Neural cell (in vitro differentiated cells): ENCODE results near the gene DAZL. TPM values are rescaled to one million over a fixed set of nuclear protein-coding genes. Genes with fewer than 3 reads are reported as not detected.

Experiments
- H2AFZ ChIP-seq: fragments of 200-600, 300-800 bp; sonication (generic), shearing (Covaris generic); 2 replicates; pipeline ENCODE4 v1.6.0; 2014; ENCODE audit warnings: low read depth, mild to moderate bottlenecking, antibody characterized with exemption, low read length, moderate library complexity
- H3F3A ChIP-seq: fragments of 200-600 bp; shearing (Covaris generic); 2 replicates; pipeline ENCODE4 v1.6.1; 2016; ENCODE audit warnings: mild to moderate bottlenecking, moderate library complexity, mixed read lengths, antibody characterized with exemption, low read length; ENCODE audit not compliant: insufficient read depth, poor library complexity, severe bottlenecking
- H3K27ac ChIP-seq: fragments of 200-600, 300-800 bp; sonication (generic), shearing (Covaris generic); 2 replicates; pipeline ENCODE4 v1.5.1; 2014; ENCODE audit warnings: mild to moderate bottlenecking, low read length, moderate library complexity
- H3K27me3 ChIP-seq: fragments of 300-800, 200-600 bp; sonication (generic), shearing (Covaris generic); 2 replicates; pipeline ENCODE4 v1.6.0; 2014; ENCODE audit warnings: mild to moderate bottlenecking, low read depth, low read length, moderate library complexity; ENCODE audit not compliant: insufficient read depth
- H3K36me3 ChIP-seq: fragments of 300-800, 200-600 bp; sonication (generic), shearing (Covaris generic); 2 replicates; pipeline ENCODE4 v1.5.1; 2014; ENCODE audit warnings: mild to moderate bottlenecking, antibody characterized with exemption, low read length, moderate library complexity; ENCODE audit not compliant: insufficient read depth
- H3K4me2 ChIP-seq: fragments of 300-800, 200-600 bp; sonication (generic), shearing (Covaris generic); 2 replicates; pipeline ENCODE4 v1.6.0; 2014; ENCODE audit warnings: mild to moderate bottlenecking, low read length
- H3K4me3 ChIP-seq: fragments of 300-800, 200-600 bp; sonication (generic), shearing (Covaris generic); 2 replicates; pipeline ENCODE4 v1.5.1; 2014; ENCODE audit warnings: mild to moderate bottlenecking, low read length, moderate library complexity
- H3K79me2 ChIP-seq: fragments of 200-600 bp; shearing (Covaris generic); replicated peaks from 2 replicates; pipeline ENCODE4 v1.6.0; 2014; ENCODE audit warnings: mild to moderate bottlenecking, low read length, moderate library complexity; ENCODE audit not compliant: insufficient read depth
- H3K9ac ChIP-seq: fragments of 300-800, 200-600 bp; sonication (generic), shearing (Covaris generic); 2 replicates; pipeline ENCODE4 v1.6.1; 2016; ENCODE audit warnings: mild to moderate bottlenecking, low read length, mixed read lengths
- H3K9me2 ChIP-seq: fragments of 200-600 bp; shearing (Covaris generic); 2 replicates; pipeline ENCODE4 v1.6.1; 2016; ENCODE audit warnings: mild to moderate bottlenecking, low read length, mixed read lengths; ENCODE audit not compliant: insufficient read depth
- H3K9me3 ChIP-seq: fragments of 200-600, 300-800 bp; sonication (generic), shearing (Covaris generic); 2 replicates; pipeline ENCODE4 v1.6.1; 2016; ENCODE audit warnings: mild to moderate bottlenecking, mixed run types, low read length, moderate library complexity, mixed read lengths
- H4K20me1 ChIP-seq: fragments of 200-600 bp; shearing (Covaris generic); 2 replicates; pipeline ENCODE4 v1.6.1; 2016; ENCODE audit warnings: mild to moderate bottlenecking, mixed run types; ENCODE audit not compliant: insufficient read depth
- EP300 ChIP-seq: fragments of 450-650 bp; conservative IDR thresholded peaks from 2 replicates; pipeline ENCODE4 v1.6.1; 2014; ENCODE audit warnings: antibody characterized with exemption, mild to moderate bottlenecking, moderate library complexity; ENCODE audit not compliant: poor library complexity, severe bottlenecking
- EZH2 ChIP-seq: fragments of 200-600, 300-800 bp; shearing (Covaris generic), sonication (generic); IDR thresholded peaks from 2 replicates; pipeline ENCODE4 v1.6.1; 2014; ENCODE audit warnings: antibody characterized with exemption, low read length, borderline replicate concordance, mild to moderate bottlenecking; ENCODE audit not compliant: insufficient read depth, poor library complexity, severe bottlenecking
- MXI1 ChIP-seq: fragments of 450-650 bp; conservative IDR thresholded peaks from 2 replicates; pipeline ENCODE4 v1.6.1; 2014; ENCODE audit warnings: antibody characterized with exemption, mild to moderate bottlenecking; ENCODE audit not compliant: poor library complexity, severe bottlenecking
- POLR2AphosphoS5 ChIP-seq: IDR thresholded peaks from 2 replicates; pipeline ENCODE4 v1.6.1; 2012
- RAD21 ChIP-seq: fragments of 450-650 bp; conservative IDR thresholded peaks from 2 replicates; pipeline ENCODE4 v1.6.1; 2014; ENCODE audit warnings: antibody characterized with exemption, mild to moderate bottlenecking, moderate library complexity
- REST ChIP-seq: IDR thresholded peaks from 2 replicates; pipeline ENCODE4 v1.6.1; 2012; ENCODE audit warnings: borderline replicate concordance
- SMC3 ChIP-seq: fragments of 450-650 bp; conservative IDR thresholded peaks from 2 replicates; pipeline ENCODE4 v1.6.1; 2014; ENCODE audit warnings: antibody characterized with exemption, mild to moderate bottlenecking, moderate library complexity; ENCODE audit not compliant: poor library complexity
- TAF1 ChIP-seq: IDR thresholded peaks from 2 replicates; pipeline ENCODE4 v1.6.1; 2012; ENCODE audit warnings: low read depth
- polyA plus RNA-seq: library from polyadenylated mRNA; depleted of rRNA; stranded (reverse); fragments of >200 nt; gene quantifications from 2 replicates; pipeline ENCODE4 v1.2.3, GENCODE V29; 2014
- TF ChIP-seq, protein P1 (sequence below): fragments of 450-650 bp; IDR thresholded peaks from 2 replicates; pipeline ENCODE4 v1.5.1; 2014; ENCODE audit warnings: antibody characterized with exemption, mild to moderate bottlenecking, moderate library complexity; ENCODE audit not compliant: poor library complexity, severe bottlenecking

DAZL gene
- polyA plus RNA-seq, 1 donor from 2014 or later, result not detected

- no peak overlapping the region for H3K27ac ChIP-seq
- TF ChIP-seq EZH2, result no peak
- TF ChIP-seq REST, result no peak
- TF ChIP-seq MXI1, result no peak
- no peak for TF ChIP-seq SMC3
- H3K9ac ChIP-seq, result no peak overlapping the region
- no peak overlapping the region for H3K4me2 ChIP-seq
- H3K9me3 ChIP-seq, result no peaks in the 10 kb centered on the region
- no peak overlapping the region for H3K4me3 ChIP-seq
- H3K9me2 ChIP-seq, result no peaks in the 10 kb centered on the region
- H3F3A ChIP-seq, result no peaks in the 10 kb centered on the region
- no peaks in the 10 kb centered on the region for H4K20me1 ChIP-seq
- H3K79me2 ChIP-seq, result no peaks in the 10 kb centered on the region
- no peak overlapping the region for H2AFZ ChIP-seq
- H3K27me3 ChIP-seq, result no peaks in the 10 kb centered on the region
- no peaks in the 10 kb centered on the region for H3K36me3 ChIP-seq
Observed at GRCh38 chr3:16608816-16609215, 3.6 kb upstream of the DAZL start.

DNA sequence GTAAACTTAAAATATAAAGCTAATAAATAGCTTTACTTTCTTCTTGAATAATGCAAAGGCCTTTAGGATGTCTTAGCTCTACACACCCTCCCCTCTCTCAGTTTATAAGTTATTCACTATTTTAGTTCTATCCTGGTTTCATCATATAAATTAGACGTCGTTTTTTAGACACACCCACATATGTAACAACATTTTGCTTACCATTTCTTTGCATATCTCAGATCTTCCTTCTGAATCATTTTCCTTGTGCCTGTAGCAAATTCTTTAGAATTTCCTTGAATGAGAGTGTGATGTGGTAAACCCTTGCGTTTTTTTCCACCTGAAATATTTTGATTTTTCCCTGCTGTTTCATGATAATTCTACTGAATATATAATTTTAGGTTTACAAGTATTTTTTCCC is 2.5 kb upstream of the DAZL start:
- no peaks in the 10 kb centered on the region for H3K9me2 ChIP-seq
- no peaks in the 10 kb centered on the region for H3K79me2 ChIP-seq
- TF ChIP-seq EZH2, result no peak
- no peak for TF ChIP-seq POLR2AphosphoS5
- no peak for TF ChIP-seq TAF1
- TF ChIP-seq, protein P1, sequence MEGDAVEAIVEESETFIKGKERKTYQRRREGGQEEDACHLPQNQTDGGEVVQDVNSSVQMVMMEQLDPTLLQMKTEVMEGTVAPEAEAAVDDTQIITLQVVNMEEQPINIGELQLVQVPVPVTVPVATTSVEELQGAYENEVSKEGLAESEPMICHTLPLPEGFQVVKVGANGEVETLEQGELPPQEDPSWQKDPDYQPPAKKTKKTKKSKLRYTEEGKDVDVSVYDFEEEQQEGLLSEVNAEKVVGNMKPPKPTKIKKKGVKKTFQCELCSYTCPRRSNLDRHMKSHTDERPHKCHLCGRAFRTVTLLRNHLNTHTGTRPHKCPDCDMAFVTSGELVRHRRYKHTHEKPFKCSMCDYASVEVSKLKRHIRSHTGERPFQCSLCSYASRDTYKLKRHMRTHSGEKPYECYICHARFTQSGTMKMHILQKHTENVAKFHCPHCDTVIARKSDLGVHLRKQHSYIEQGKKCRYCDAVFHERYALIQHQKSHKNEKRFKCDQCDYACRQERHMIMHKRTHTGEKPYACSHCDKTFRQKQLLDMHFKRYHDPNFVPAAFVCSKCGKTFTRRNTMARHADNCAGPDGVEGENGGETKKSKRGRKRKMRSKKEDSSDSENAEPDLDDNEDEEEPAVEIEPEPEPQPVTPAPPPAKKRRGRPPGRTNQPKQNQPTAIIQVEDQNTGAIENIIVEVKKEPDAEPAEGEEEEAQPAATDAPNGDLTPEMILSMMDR, result no peak
- no peak for TF ChIP-seq REST
- TF ChIP-seq EP300, result no peak
- no peak for TF ChIP-seq RAD21
- TF ChIP-seq MXI1, result no peak
- TF ChIP-seq SMC3, result no peak
- H3K9ac ChIP-seq, result no peak overlapping the region
- H2AFZ ChIP-seq, result no peak overlapping the region
- no peaks in the 10 kb centered on the region for H3K36me3 ChIP-seq
- H4K20me1 ChIP-seq, result no peaks in the 10 kb centered on the region
- H3K27ac ChIP-seq, result no peak overlapping the region
- H3K4me2 ChIP-seq, result no peak overlapping the region
- H3K9me3 ChIP-seq, result no peaks in the 10 kb centered on the region
- H3K27me3 ChIP-seq, result no peaks in the 10 kb centered on the region
- no peak overlapping the region for H3K4me3 ChIP-seq
- H3F3A ChIP-seq, result no peaks in the 10 kb centered on the region
